GM21737 (cell line): Measurements from ENCODE around the gene RASSF10.

Experiments
- ATAC-seq: cut with Tn5 transposase; IDR thresholded peaks from one replicate; pipeline ENCODE4 v1.9.1; 2021; ENCODE audit warnings: mild to moderate bottlenecking, moderate library complexity; ENCODE audit not compliant: unreplicated experiment

RASSF10 gene

GRCh38 chr11:13053255-13053917, 44.3 kb downstream of the RASSF10 start:
- no peak for ATAC-seq

- no peak for ATAC-seq
These were observed 45.2 kb downstream of the RASSF10 start for GRCh38 chr11:13054278-13054677.

- no peak for ATAC-seq
These were observed 46.1 kb downstream of the RASSF10 start for GRCh38 chr11:13055200-13055599.

- ATAC-seq: no peak
These were observed 52.3 kb downstream of the RASSF10 start for GRCh38 chr11:13061294-13061990.
